Measurements from ENCODE around the gene PTPN1.

Gene PTPN1

GRCh38 chr20:50632236-50632635 is 122.1 kb downstream of the PTPN1 start:
- no peak for TF ChIP-seq CTCF (conservative IDR thresholded peaks at IDR 0.05; ENCODE audit: low read length)
- no peak overlapping the region for H3K4me3 ChIP-seq (ENCODE audit: low read length)
- no peak for DNase-seq (ENCODE audit: low read depth)

GRCh38 chr20:50632701-50633100 is 122.5 kb downstream of the PTPN1 start:
- no peak overlapping the region for H3K4me3 ChIP-seq (ENCODE audit: low read length)
- TF ChIP-seq CTCF (conservative IDR thresholded peaks at IDR 0.05; ENCODE audit: low read length): no peak
- no peak for DNase-seq (ENCODE audit: low read depth)

GRCh38 chr20:50633361-50633760 is 123.2 kb downstream of the PTPN1 start:
- DNase-seq (ENCODE audit: low read depth): no peak
- H3K4me3 ChIP-seq (ENCODE audit: low read length): no peak overlapping the region
- no peak for TF ChIP-seq CTCF (conservative IDR thresholded peaks at IDR 0.05; ENCODE audit: low read length)

GRCh38 chr20:50634191-50634590 is 124.0 kb downstream of the PTPN1 start:
- no peak for TF ChIP-seq CTCF (conservative IDR thresholded peaks at IDR 0.05; ENCODE audit: low read length)
- H3K4me3 ChIP-seq (ENCODE audit: low read length): no peak overlapping the region

More at GRCh38 chr20:50634191-50634590, 124.0 kb downstream of the PTPN1 start:
- no peak for DNase-seq (ENCODE audit: low read depth)
